ENCODE measurements around the gene GRM8.
A peak's percentile ranks its signal among the peaks of the same experiment; 100 is the strongest.

GRM8 gene

GRCh38 chr7:127146746-127147536 is 105.8 kb downstream of the GRM8 start:
- no peak for DNase-seq

- no peak for DNase-seq
These were observed 115.6 kb downstream of the GRM8 start for GRCh38 chr7:127137146-127137545.

- no peak for DNase-seq
These were observed 116.8 kb downstream of the GRM8 start for GRCh38 chr7:127135871-127136485.

- DNase-seq = no peak
These were observed 129.5 kb downstream of the GRM8 start for GRCh38 chr7:127123220-127123619.

GRCh38 chr7:127119517-127119916 is 133.2 kb downstream of the GRM8 start:
- DNase-seq = no peak

GRCh38 chr7:127114742-127115265 is 137.9 kb downstream of the GRM8 start:
- no peak for DNase-seq

GRCh38 chr7:127107601-127108007 is 145.1 kb downstream of the GRM8 start:
- peak; percentile 27 for DNase-seq

GRCh38 chr7:127093340-127093739 is 159.4 kb downstream of the GRM8 start:
- no peak for DNase-seq

- no peak for DNase-seq
These were observed 161.1 kb downstream of the GRM8 start for GRCh38 chr7:127091620-127092019.

- DNase-seq = no peak
These were observed 163.6 kb downstream of the GRM8 start for GRCh38 chr7:127089146-127089545.

- no peak for DNase-seq
These were observed 171.2 kb downstream of the GRM8 start for GRCh38 chr7:127081539-127081938.

- DNase-seq = no peak
These were observed 172.2 kb downstream of the GRM8 start for GRCh38 chr7:127080576-127080975.

GRCh38 chr7:127066974-127067373 is 185.8 kb downstream of the GRM8 start:
- DNase-seq = no peak

GRCh38 chr7:127059475-127059874 is 193.3 kb downstream of the GRM8 start:
- DNase-seq = no peak

- no peak for DNase-seq
These were observed 194.8 kb downstream of the GRM8 start for GRCh38 chr7:127057918-127058317.

GRCh38 chr7:127056202-127056601 is 196.5 kb downstream of the GRM8 start:
- no peak for DNase-seq

GRCh38 chr7:127047521-127047920 is 205.2 kb downstream of the GRM8 start:
- no peak for DNase-seq

- no peak for DNase-seq
These were observed 210.9 kb downstream of the GRM8 start for GRCh38 chr7:127041689-127042452.

- no peak for DNase-seq
These were observed 212.7 kb downstream of the GRM8 start for GRCh38 chr7:127040042-127040441.

- DNase-seq = no peak
These were observed 213.2 kb downstream of the GRM8 start for GRCh38 chr7:127039541-127039940.

- DNase-seq = no peak
These were observed 217.4 kb downstream of the GRM8 start for GRCh38 chr7:127035203-127035849.

- DNase-seq = no peak
These were observed 218.4 kb downstream of the GRM8 start for GRCh38 chr7:127034186-127034806.

Measured in fibroblast of skin of abdomen (primary cell).